Liver (tissue), 9 donors: ENCODE measurements around the gene SNX14. TPM values are rescaled to one million over a fixed set of nuclear protein-coding genes. Genes with fewer than 3 reads are reported as not detected.

ENCODE experiments used
- DNase-seq: peaks from one replicate; pipeline ENCODE4 v3.0.0-alpha.2; 2017; ENCODE audit warnings: low spot score
- H3K27ac ChIP-seq, 2 donors: one replicate each; pipeline ENCODE4 v1.7.0; 2013; ENCODE audit warnings: inconsistent platforms in 2 of 2, low read length in 2 of 2, control low read depth in 1 of 2, low read depth in 1 of 2, mild to moderate bottlenecking in 1 of 2
- H3K27me3 ChIP-seq, 4 donors: one replicate each; pipeline versions ENCODE4 v1.6.1 to v1.7.0; 2013; ENCODE audit warnings: low read length in 3 of 4, inconsistent platforms in 1 of 4, mild to moderate bottlenecking in 1 of 4, moderate library complexity in 1 of 4; ENCODE audit not compliant: control insufficient read depth in 4 of 4, insufficient read depth in 4 of 4
- H3K36me3 ChIP-seq, 4 donors: one replicate each; pipeline versions ENCODE4 v1.6.1 to v1.7.0; 2013; ENCODE audit warnings: low read length in 3 of 4, mild to moderate bottlenecking in 3 of 4, low read depth in 1 of 4, moderate library complexity in 1 of 4; ENCODE audit not compliant: control insufficient read depth in 4 of 4, insufficient read depth in 3 of 4
- H3K4me1 ChIP-seq, 4 donors: one replicate each; pipeline versions ENCODE4 v1.6.1 to v1.7.0; 2013; ENCODE audit warnings: low read length in 3 of 4, mild to moderate bottlenecking in 3 of 4, moderate library complexity in 1 of 4; ENCODE audit not compliant: control insufficient read depth in 4 of 4, insufficient read depth in 4 of 4
- H3K4me3 ChIP-seq, 3 donors: one replicate each; pipeline versions ENCODE4 v1.6.1 to v1.7.0; 2013; ENCODE audit warnings: low read length in 3 of 3, control low read depth in 1 of 3, low read depth in 1 of 3, mild to moderate bottlenecking in 1 of 3
- H3K9ac ChIP-seq, 2 donors: one replicate each; pipeline ENCODE4 v1.7.0; 2013; ENCODE audit warnings: low read length in 2 of 2, mild to moderate bottlenecking in 2 of 2, moderate library complexity in 2 of 2, control low read depth in 1 of 2, low read depth in 1 of 2
- H3K9me3 ChIP-seq, 4 donors: one replicate each; pipeline versions ENCODE4 v1.6.1 to v1.7.0; 2013; ENCODE audit warnings: low read length in 3 of 4; ENCODE audit not compliant: control insufficient read depth in 4 of 4
- EGR1 ChIP-seq, 2 donors: IDR thresholded peaks; 2 replicates each; pipeline ENCODE4 v1.6.1; 2016 to 2018; ENCODE audit warnings: antibody characterized with exemption in 2 of 2, low read depth in 2 of 2
- FOXA1 ChIP-seq: IDR thresholded peaks from 2 replicates; pipeline ENCODE4 v1.6.1; 2016; ENCODE audit warnings: antibody characterized with exemption
- FOXA2 ChIP-seq: IDR thresholded peaks from 2 replicates; pipeline ENCODE4 v1.6.1; 2016; ENCODE audit warnings: antibody characterized with exemption
- GABPA ChIP-seq, 2 donors: IDR thresholded peaks in 1 of 2; conservative IDR thresholded peaks in 1 of 2; 2 replicates each; pipeline ENCODE4 v1.6.1; 2016; ENCODE audit warnings: antibody characterized with exemption in 2 of 2, mild to moderate bottlenecking in 1 of 2, moderate library complexity in 1 of 2
- HNF4A ChIP-seq, 2 donors: conservative IDR thresholded peaks; 2 replicates each; pipeline ENCODE4 v1.6.1; 2016; ENCODE audit warnings: antibody characterized with exemption in 2 of 2, mild to moderate bottlenecking in 2 of 2
- HNF4G ChIP-seq: IDR thresholded peaks from 2 replicates; pipeline ENCODE4 v1.6.1; 2016; ENCODE audit warnings: antibody characterized with exemption
- JUND ChIP-seq, 2 donors: IDR thresholded peaks; 2 replicates each; pipeline ENCODE4 v1.6.1; 2016; ENCODE audit warnings: antibody characterized with exemption in 2 of 2
- NR2F2 ChIP-seq: IDR thresholded peaks from 2 replicates; pipeline ENCODE4 v1.6.1; 2016; ENCODE audit warnings: antibody characterized with exemption
- RAD21 ChIP-seq, 2 donors: IDR thresholded peaks; 2 replicates each; pipeline ENCODE4 v1.6.1; 2016; ENCODE audit warnings: antibody characterized with exemption in 2 of 2, mild to moderate bottlenecking in 2 of 2
- RXRA ChIP-seq, 2 donors: IDR thresholded peaks; 2 replicates each; pipeline ENCODE4 v1.6.1; 2017 to 2018; ENCODE audit warnings: antibody characterized with exemption in 2 of 2, mild to moderate bottlenecking in 1 of 2
- SP1 ChIP-seq: IDR thresholded peaks from 2 replicates; pipeline ENCODE4 v1.6.1; 2018; ENCODE audit warnings: antibody characterized with exemption, mild to moderate bottlenecking
- TAF1 ChIP-seq: conservative IDR thresholded peaks from 2 replicates; pipeline ENCODE4 v1.6.1; 2016; ENCODE audit warnings: antibody characterized with exemption, mild to moderate bottlenecking
- YY1 ChIP-seq: IDR thresholded peaks from 2 replicates; pipeline ENCODE4 v1.6.1; 2016; ENCODE audit warnings: antibody characterized with exemption, mild to moderate bottlenecking
- WGBS: extraction: QIAGEN DNeasy Blood & Tissue Kit; methylation state at CpG from one replicate; pipeline ENCODE4 v1.1.7; 2013; 5-methylcytosine and 5-hydroxymethylcytosine counted together
- polyA plus RNA-seq, 2 donors: library from polyadenylated mRNA; stranded (reverse) in 1 of 2; unstranded in 1 of 2; fragments of 200-250 nt in 1 of 2; fragments of >200 nt in 1 of 2; fragmentation: Nextera tagmentation in 1 of 2; extraction: Ambion mirVana in 1 of 2; gene quantifications; one replicate each; pipeline versions ENCODE4 v1.2.1 to v1.2.3, GENCODE V29; 2013 to 2015
- total RNA-seq, 2 donors: library from RNA; depleted of rRNA; stranded (reverse); fragments of >200 nt; gene quantifications; one replicate each; pipeline ENCODE4 v1.2.3, GENCODE V29; 2014
- TF ChIP-seq, protein P1 (sequence below): IDR thresholded peaks from 2 replicates; pipeline ENCODE4 v1.6.1; 2016; ENCODE audit warnings: antibody characterized with exemption
- TF ChIP-seq, protein P2 (sequence below): IDR thresholded peaks from 2 replicates; pipeline ENCODE4 v1.6.1; 2016; ENCODE audit warnings: antibody characterized with exemption
- TF ChIP-seq, protein P3 (sequence below): IDR thresholded peaks from 2 replicates; pipeline ENCODE4 v1.6.1; 2016; ENCODE audit warnings: antibody characterized with exemption
- TF ChIP-seq, protein P4 (sequence below): fragments of 150-350 bp; IDR thresholded peaks from 2 replicates; pipeline ENCODE4 v1.5.1; 2017; ENCODE audit warnings: improper control_type of control experiment, low read depth, low read length; ENCODE audit not compliant: missing input control
- TF ChIP-seq, protein P5 (sequence below): IDR thresholded peaks from 2 replicates; pipeline ENCODE4 v1.6.1; 2016; ENCODE audit warnings: antibody characterized with exemption, mild to moderate bottlenecking
- donor health status: healthy.
- donor health status: healthy.
- donor health status: healthy.
- donor health status: healthy.
- donor health status: healthy.

Gene SNX14
- total and polyA plus RNA-seq, 4 donors: 30.5 to 79.1 (median 52.7) TPM

DNA sequence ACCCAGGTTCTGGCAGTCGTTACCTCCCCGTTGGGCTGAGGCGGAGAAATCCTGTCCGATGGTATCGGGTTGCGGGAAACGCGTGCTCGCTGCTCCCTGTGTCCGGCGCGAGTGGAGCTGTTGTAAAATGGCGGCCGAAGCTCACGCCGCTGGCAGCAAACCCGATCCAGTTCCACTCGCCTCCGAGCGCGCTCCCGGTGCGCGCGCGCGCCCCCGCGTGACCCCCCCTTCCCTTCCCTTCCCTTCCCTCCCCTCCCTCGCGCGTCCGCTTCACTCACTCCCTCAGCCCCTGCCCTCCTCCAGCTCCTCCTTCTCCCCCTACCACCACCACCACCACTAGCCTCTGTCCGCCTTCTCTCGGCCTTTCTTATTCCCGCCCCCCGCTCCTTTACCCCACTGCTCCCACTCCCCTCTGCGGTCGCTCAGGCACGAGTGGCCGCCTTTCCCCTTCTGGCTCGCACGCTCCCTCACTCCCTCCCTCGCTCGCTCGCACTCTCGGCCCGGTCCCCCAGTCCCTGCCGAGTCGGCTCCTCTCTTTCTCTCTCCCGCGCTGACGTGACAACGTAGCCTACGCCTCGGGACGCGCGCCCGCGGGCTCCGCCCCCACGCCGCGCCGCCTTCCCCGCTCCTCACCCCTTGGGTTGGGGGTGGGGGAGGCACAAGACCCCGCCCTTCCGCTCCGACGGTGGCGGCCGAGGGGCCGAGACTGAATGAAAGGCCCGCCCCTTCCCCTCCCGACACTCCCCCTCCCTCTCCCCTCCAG lies 49.3 kb upstream of the SNX14 start, which contains the start of gene SYNCRIP:
Gene SYNCRIP (minus strand): TSS at position 113 of the 763 bp plus-strand sequence. CDS start 1,447 bp downstream, outside the sequence.
- Histone ChIP-seq H3K27me3 (no peaks in the 10 kb centered on the region), H3K4me3 (peak within 1 kb of the TSS; percentile 79 to 97 (median 96)), H3K36me3 (peaks cover 2 to 13% (median 6%) of the 10 kb centered on the region in 4 donors), H3K9me3 (no peaks in the 10 kb centered on the region), H3K4me1 (peaks cover 1 to 18% (median 11%) of the 10 kb centered on the region in 4 donors), H3K9ac (peak within 1 kb of the TSS; percentile 91 to 94), H3K27ac (peak within 1 kb of the TSS; percentile 99 to 100)
- under 1% methylated on average over 76 of the region's 76 CpGs for WGBS
- peak; percentile 90 for DNase-seq
- peak in 1 of 2 donors; percentile 6 for TF ChIP-seq JUND (IDR thresholded peaks at IDR 0.05)
- no peak for TF ChIP-seq HNF4G
- TF ChIP-seq HNF4A (conservative IDR thresholded peaks at IDR 0.05): no peak
- TF ChIP-seq EGR1 (IDR thresholded peaks at IDR 0.05; ENCODE audit: low read depth in 2 of 2): peak in 1 of 2 donors; percentile 49
- peak; percentile 75 for TF ChIP-seq SP1
- TF ChIP-seq, protein P1, sequence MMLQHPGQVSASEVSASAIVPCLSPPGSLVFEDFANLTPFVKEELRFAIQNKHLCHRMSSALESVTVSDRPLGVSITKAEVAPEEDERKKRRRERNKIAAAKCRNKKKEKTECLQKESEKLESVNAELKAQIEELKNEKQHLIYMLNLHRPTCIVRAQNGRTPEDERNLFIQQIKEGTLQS: no peak
- peak in 1 of 2 donors; percentile 77 for TF ChIP-seq GABPA (IDR thresholded peaks at IDR 0.05 in 1 of 2, conservative IDR thresholded peaks at IDR 0.05 in 1 of 2)
- TF ChIP-seq YY1: peak; percentile 99
- TF ChIP-seq RXRA (IDR thresholded peaks at IDR 0.05): peak in 1 of 2 donors; percentile 34
- TF ChIP-seq, protein P2, sequence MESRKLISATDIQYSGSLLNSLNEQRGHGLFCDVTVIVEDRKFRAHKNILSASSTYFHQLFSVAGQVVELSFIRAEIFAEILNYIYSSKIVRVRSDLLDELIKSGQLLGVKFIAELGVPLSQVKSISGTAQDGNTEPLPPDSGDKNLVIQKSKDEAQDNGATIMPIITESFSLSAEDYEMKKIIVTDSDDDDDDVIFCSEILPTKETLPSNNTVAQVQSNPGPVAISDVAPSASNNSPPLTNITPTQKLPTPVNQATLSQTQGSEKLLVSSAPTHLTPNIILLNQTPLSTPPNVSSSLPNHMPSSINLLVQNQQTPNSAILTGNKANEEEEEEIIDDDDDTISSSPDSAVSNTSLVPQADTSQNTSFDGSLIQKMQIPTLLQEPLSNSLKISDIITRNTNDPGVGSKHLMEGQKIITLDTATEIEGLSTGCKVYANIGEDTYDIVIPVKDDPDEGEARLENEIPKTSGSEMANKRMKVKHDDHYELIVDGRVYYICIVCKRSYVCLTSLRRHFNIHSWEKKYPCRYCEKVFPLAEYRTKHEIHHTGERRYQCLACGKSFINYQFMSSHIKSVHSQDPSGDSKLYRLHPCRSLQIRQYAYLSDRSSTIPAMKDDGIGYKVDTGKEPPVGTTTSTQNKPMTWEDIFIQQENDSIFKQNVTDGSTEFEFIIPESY: no peak
- TF ChIP-seq, protein P3, sequence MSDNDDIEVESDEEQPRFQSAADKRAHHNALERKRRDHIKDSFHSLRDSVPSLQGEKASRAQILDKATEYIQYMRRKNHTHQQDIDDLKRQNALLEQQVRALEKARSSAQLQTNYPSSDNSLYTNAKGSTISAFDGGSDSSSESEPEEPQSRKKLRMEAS: no peak
- TF ChIP-seq, protein P4, sequence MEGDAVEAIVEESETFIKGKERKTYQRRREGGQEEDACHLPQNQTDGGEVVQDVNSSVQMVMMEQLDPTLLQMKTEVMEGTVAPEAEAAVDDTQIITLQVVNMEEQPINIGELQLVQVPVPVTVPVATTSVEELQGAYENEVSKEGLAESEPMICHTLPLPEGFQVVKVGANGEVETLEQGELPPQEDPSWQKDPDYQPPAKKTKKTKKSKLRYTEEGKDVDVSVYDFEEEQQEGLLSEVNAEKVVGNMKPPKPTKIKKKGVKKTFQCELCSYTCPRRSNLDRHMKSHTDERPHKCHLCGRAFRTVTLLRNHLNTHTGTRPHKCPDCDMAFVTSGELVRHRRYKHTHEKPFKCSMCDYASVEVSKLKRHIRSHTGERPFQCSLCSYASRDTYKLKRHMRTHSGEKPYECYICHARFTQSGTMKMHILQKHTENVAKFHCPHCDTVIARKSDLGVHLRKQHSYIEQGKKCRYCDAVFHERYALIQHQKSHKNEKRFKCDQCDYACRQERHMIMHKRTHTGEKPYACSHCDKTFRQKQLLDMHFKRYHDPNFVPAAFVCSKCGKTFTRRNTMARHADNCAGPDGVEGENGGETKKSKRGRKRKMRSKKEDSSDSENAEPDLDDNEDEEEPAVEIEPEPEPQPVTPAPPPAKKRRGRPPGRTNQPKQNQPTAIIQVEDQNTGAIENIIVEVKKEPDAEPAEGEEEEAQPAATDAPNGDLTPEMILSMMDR: no peak
- TF ChIP-seq TAF1: peak; percentile 20
- no peak for TF ChIP-seq NR2F2
- TF ChIP-seq FOXA1: peak; percentile 28
- no peak for TF ChIP-seq FOXA2
- TF ChIP-seq RAD21 (IDR thresholded peaks at IDR 0.05): no peak
- TF ChIP-seq, protein P5, sequence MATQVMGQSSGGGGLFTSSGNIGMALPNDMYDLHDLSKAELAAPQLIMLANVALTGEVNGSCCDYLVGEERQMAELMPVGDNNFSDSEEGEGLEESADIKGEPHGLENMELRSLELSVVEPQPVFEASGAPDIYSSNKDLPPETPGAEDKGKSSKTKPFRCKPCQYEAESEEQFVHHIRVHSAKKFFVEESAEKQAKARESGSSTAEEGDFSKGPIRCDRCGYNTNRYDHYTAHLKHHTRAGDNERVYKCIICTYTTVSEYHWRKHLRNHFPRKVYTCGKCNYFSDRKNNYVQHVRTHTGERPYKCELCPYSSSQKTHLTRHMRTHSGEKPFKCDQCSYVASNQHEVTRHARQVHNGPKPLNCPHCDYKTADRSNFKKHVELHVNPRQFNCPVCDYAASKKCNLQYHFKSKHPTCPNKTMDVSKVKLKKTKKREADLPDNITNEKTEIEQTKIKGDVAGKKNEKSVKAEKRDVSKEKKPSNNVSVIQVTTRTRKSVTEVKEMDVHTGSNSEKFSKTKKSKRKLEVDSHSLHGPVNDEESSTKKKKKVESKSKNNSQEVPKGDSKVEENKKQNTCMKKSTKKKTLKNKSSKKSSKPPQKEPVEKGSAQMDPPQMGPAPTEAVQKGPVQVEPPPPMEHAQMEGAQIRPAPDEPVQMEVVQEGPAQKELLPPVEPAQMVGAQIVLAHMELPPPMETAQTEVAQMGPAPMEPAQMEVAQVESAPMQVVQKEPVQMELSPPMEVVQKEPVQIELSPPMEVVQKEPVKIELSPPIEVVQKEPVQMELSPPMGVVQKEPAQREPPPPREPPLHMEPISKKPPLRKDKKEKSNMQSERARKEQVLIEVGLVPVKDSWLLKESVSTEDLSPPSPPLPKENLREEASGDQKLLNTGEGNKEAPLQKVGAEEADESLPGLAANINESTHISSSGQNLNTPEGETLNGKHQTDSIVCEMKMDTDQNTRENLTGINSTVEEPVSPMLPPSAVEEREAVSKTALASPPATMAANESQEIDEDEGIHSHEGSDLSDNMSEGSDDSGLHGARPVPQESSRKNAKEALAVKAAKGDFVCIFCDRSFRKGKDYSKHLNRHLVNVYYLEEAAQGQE: peak; percentile 86
